Activated T-cell treated with anti-CD3 and anti-CD28 coated beads, Interleukin-2, amount 50 U/mL, for 1 hour (primary cell): ENCODE results near the gene RLN3.
"Not testable (repeated sequence)": the region's sequence is repeated elsewhere in the genome, so short reads cannot be mapped to it uniquely, and the experiment has no call there.

ENCODE experiments used
- DNase-seq: peaks from one replicate; pipeline ENCODE4 v3.0.0-alpha.2; 2020

The RLN3 gene

DNA sequence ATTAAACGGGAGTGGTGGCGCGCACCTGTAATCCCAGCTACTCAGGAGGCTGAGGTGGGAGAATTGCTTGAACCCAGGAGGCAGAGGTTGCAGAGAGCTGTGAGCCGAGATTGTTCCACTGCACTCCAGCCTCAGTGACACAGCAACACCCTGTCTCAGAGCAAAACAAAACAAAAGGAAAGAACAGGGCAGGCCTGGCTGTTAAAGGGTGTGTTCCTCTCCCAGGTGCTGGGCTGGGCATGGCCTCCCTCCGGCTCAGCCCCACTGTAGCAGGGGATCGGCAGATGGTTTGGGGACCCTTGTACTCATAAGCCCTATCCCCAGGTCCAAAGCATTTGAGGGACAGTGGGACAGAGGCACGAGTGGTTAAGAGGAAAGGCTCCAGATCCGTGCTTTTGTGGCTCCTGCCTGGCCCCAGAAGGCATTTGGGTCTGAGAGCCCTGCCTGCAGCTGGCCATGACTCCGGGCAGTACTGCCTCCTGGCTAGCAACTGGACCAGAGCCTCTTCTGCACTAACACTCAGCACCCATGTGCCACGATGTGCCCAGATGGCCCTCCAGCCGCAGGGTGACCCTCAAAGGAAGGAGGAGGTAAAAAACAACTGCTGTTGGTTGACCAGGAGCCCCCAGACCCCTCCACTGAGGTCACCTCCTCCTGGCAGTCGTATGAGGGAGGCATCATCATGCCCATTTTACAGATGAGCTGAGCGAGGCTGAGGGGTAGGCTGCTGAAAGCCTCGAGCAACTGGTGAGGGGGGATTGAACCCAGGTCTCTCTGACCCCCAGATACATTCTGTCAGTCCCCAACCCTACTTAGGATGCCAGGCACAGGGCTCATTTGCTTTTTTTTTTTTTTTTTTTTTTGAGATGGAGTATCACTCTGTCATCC lies 31.8 kb upstream of the RLN3 start:
- no peak for DNase-seq

- no peak for DNase-seq
Measured at GRCh38 chr19:13996928-13997630, 30.9 kb upstream of the RLN3 start.

- no peak for DNase-seq
Measured at GRCh38 chr19:13997631-13997962, 30.4 kb upstream of the RLN3 start.

DNA sequence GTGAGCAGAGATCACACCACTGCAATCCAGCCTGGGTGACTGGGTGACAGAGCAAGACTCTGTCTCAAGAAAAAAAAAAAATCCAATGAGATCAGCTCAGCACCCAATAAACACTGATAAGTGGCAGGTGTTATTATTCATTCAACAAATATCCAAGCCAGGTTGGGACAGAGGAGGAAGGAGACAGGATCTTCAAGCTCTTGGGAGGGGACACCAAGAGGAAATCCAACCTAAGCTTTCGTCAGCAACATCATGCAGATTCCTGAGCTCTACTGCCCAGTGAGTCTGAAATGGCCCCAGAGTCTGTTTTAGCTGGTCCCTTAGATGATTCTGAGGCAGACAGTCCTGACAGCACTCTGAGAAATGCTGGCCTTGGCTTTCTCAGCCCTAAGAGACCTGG lies 29.5 kb upstream of the RLN3 start:
- DNase-seq = no peak

- no peak for DNase-seq
Measured at GRCh38 chr19:13999085-13999484, 28.9 kb upstream of the RLN3 start.

GRCh38 chr19:14000691-14001375 lies 27.1 kb upstream of the RLN3 start:
- no peak for DNase-seq

DNA sequence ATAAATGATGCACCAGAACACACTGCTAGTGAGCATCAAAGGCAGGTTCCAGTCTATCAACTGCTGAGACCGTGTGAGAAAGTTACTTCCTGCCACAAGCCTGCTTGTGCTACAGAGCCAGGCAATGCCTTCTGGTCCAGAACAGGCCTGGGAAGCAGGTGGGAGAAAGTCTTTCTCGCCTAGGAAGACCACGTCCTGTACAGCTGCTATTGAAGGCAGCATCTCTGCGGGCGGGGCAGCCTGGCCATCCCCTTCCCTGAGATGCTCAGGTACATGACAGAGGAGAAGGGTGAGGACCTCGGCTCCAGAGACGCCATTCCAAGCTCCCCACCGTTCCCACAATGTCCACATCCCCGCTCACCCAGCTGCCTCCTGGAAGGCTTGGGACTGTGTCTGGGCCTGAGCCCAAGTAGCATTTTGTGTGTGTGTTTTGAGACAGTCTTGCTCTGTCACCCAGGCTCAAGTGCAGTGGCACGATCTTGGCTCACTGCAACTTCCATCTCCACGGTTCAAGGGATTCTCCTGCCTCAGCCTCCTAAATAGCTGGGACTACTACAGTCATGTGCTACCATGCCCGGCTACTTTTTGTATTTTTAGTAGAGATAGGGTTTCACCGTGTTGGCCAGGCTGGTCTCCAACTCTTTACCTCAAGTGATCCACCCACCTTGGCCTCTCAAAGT lies 25.2 kb upstream of the RLN3 start:
- DNase-seq = no peak

- DNase-seq = no peak
Measured at GRCh38 chr19:14003251-14004055, 24.5 kb upstream of the RLN3 start.

- no peak for DNase-seq
Measured at GRCh38 chr19:14004619-14005348, 23.2 kb upstream of the RLN3 start.

DNA sequence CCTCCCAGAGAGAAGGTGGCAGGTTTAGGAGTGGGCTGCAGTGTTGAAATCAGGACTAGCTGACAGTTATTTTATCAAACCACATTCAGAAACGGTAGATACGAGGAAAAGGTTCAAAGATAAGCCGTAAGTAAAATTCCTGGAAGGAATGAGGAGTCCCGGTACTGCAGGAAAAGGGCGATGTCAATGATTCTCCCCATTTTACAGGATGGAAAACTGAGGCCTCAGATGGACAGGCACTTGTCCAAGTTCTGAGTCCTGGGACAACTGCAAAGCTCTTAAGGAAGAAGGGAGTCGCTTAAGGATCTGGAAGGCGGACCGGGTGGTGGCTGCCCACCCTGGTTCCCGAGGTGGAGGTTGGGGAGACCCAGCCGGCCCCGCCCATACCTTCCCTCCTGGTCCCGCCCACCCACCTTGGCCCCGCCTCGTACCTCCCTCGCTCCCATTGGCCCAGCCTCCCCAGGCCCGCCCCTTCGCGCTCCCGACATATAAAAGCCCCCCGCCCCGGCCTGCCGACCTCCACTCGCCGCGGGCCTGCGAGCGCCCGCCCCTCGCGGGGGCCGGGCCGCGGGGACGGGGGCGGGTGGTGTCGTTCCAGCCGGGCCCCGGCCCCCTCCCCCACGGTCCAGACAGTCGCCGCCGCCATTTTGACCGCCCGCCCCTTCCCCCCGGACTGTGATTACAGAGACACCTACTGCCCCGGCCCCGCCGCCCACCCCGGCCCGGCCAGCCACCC lies 22.4 kb upstream of the RLN3 start:
- DNase-seq = peak; percentile 94

GRCh38 chr19:14006085-14006765 lies 21.7 kb upstream of the RLN3 start, which contains the start of gene RFX1:
Gene RFX1 (minus strand): TSS chr19:14006320. CDS start chr19:13993843, 12,477 bp downstream.
- DNase-seq = peak; percentile 100

DNA sequence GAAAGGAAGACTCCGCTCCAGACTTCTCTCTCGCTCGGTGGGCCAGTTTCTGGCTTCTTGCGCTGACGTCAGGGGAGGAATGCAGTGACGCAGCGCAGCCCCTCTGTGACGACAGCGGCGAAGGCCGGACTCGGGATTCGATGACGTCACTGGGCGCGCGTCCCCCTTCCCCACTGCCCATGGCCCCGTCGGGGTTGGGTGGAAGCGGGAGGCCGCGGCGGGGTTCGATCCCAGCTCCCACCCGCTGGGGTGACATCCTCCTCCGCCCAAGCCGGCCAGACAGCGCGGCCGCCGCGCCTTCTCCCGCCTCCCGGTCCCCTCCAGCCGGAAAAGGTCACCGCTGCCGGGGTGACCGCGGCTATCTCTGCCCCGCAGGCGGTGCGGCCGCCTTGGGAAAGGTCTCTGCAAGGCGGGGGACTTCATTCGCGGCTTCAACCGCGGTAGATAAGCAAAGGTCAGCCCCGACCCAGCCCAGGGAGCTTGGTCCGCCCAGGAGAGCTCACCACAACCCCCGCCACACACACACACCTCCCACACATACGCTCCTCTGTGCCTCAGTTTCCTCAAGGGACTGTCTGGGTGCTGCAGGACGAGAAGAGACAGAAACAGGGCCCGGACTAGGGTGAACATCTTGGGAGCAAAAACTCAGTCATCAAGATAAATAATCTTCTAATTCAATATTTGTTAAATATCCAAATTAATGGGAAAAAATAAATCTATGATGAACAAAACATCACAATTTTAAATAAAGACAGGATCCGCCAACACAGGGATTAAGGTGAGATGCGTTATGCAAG lies 21.0 kb upstream of the RLN3 start:
- DNase-seq = peak; percentile 89

- no peak for DNase-seq
Measured at GRCh38 chr19:14012378-14012915, 15.5 kb upstream of the RLN3 start.

DNA sequence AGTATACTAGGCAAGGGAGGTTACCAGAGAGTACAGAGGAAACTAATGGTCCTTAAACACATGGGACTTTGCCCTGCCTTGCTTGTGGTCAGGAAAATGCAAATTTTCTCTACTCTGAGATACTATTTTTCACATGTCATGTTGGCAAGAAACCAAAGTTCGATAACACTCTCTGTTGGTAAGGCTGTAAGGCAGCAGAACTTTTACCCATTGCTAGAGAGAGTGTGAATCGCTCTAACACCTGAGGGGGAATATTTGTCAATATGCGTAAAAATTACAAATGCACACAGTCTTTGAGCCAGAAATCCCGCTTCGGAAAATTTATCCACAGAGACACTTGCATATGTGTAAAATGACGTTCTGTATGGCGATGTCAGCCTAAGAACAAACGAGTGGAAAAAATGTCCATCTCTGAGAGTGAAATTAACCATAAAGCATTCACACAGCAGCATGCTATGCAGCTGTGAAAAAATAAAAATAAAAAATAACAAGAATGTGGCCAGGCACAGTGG lies 12.4 kb upstream of the RLN3 start:
- DNase-seq = no peak

- DNase-seq = no peak
Measured at GRCh38 chr19:14019100-14019499, 8.8 kb upstream of the RLN3 start.

DNA sequence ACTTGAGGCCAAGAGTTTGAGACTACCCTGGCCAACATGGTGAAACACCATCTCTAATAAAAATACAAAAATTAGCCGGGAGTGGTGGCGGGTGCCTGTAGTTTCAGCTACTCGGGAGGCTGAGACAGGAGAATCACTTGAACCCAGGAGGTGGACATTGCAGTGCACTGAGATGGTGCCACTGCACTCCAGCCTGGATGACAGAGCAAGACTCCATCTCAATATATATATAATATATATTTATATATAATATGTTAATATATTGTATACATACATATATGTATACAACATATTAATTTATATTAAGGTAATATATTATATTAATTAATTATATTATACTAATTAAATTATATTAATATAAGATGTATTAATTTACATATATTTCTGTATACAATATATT lies 8.2 kb upstream of the RLN3 start:
- DNase-seq = not testable (repeated sequence)

DNA sequence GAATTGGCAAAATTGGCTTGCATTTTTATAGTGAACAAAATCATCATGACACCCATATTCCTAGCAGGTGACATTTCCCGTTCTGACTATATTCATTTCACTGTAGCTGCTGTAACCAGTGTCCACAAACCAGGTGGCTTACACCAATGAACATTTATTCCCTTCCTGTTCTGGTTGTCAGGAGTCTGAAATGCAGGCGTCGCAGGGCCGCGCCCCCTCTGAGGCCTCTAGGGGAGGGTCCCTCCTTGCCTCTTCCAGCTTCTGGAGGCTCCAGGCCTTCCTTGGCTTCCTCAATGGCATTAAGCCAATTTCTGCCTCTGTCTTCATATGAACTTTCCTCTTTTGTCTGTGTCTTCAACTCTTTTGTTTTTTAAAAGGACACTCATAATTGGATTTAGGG lies 6.5 kb upstream of the RLN3 start:
- DNase-seq = no peak

- DNase-seq = no peak
Measured at GRCh38 chr19:14022469-14022868, 5.5 kb upstream of the RLN3 start.
